Stimulated activated CD4-positive, alpha-beta T cell treated with anti-CD3 and anti-CD28 coated beads, Interleukin-1b, Interleukin-23, amount 100 ng/mL, for 1 hour (primary cell): Measurements from ENCODE around the gene EPDR1.

Experiments
- DNase-seq, 2 donors: peaks; one replicate each; pipeline ENCODE4 v3.0.0-alpha.2; 2020; ENCODE audit warnings: low read depth in 2 of 2

Gene EPDR1

DNA sequence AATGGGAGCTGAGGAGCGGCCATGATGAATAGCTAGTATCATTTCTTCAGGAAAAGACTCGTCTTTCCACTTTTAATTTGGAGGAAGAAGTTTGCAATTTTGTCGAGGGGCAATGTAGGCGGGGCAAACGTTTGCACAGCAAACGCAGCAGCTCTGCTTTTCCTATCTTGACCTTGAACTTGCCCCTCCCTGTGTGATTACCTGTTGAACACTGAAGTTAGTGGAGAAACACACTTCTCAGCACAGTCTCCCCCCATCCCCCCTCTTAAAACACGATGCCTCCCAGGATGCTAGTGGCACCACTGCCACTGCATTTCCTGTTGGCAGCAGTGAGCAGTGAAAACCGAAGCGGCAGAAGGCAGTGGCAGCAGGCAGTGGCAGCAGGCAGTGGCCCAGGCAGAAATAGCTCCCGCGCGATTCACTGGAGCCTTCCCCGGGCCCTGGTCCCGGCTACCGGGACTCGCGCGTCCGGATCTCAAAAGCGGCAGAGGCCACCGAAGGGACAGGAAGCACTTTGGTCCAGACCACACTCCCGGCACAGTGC is at the start of gene EPDR1:
Gene EPDR1, plus strand, starts transcription at position 336 of the 544 bp plus-strand sequence. CDS start 300 bp downstream, outside the sequence.
- DNase-seq = no peak

DNA sequence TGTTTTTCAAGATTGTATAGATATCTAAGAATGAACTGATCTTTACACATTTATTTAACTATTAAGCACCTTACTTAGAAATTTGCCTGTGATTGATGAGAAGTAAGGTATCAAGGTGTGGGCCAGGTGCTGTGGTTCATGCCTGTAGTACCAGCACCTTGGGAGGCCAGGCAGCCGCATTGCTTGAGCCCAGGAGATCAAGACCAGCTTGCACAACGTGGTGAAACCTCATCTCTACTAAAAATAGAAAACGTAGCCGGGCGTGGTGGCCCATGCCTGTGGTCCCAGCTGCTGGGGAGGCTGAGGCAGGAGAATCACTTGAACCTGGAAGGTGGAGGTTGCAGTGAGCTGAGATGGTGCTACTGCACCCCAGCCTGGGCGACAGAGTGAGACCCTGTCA is 38.4 kb upstream of the EPDR1 start:
- no peak for DNase-seq

DNA sequence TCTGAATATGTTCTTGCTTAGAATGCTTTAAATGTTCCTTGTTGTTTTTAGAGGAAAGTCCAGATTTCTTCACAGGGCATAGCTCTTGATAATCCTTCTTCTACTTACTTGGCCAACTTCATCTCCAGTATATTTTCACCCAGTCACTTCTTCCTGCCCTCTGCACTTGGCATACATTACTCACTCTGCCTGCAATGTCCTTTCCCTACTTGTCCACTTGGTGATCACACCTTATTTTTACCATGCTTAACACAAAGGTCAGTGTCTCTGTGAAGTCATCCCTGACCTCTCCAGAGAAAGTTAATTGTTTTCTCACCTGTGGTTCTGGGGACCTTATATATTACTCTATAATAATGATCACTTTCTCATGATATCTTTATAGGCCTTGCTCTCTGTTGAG is 27.1 kb upstream of the EPDR1 start:
- DNase-seq = no peak

DNA sequence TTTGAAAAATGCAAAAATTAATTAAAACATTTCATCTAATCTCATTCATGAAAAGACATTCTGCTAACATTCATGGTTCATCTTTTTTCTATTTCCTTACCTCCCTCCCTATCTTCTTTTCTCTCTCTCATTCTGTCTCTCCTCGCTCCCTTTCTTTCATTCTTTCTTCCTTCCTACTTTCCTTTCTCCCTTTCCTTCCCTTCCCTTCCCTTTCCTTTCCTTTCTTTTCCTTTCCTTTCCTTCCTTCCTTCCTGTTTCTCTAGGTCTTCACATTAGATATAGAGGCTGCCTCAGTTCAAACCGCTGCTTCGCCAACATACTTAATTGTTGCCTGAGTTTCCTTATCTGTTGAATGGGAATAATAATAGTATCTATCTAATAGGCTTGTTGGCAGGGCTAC is 25.8 kb upstream of the EPDR1 start:
- no peak for DNase-seq

DNA sequence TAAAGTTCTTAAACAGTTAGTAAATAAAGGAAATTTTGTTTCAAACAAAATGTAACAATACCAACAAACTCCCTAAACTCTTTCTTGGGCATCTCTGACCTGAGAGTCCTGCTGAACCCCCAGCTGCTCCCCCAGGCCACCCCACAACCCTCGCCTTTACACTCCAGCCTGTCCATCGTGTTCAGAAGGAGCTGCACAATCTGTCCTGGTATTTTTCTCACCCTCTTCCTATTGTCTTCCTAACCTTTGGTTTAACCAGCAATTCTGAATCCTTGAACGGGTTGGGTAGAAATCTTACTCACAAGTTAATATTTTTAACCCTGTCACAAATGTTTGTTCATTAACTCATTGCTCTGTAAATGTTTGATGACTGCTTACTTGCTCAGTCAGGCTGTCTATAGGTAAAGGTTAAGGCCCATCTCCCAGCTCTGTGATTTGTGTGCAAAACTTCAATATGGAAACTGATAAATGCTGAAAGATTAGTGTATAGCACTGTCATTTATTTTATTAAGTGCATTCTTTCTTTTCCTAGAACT is 20.7 kb upstream of the EPDR1 start:
- DNase-seq = no peak

DNA sequence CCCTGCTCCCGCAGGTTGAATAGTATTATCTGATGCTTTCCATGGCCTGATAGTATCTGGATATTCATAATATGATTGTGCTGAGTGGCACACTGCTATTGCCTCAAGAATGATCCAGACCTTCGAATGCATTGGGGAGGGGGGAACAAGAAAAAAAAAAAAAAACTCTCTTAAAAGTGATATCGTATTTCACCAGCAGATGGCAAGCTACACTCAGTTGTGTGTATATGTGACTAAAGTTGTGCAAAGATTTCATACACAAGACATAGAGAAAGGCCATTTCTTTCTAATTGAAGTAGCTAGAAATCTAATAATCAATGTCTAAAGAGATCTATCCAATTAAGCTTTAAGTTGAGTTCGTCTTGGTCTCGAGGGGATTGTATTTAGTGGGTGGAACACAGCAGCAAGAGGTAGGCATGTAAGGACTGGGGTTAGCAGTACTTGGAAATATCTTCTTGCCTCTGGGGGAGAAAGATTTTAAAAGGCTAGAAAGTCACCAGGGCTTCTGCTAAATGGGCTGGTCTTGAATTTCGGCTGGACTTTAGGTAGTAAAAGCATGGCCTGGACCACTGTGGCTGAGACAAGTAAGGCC is 19.1 kb upstream of the EPDR1 start:
- DNase-seq = no peak

DNA sequence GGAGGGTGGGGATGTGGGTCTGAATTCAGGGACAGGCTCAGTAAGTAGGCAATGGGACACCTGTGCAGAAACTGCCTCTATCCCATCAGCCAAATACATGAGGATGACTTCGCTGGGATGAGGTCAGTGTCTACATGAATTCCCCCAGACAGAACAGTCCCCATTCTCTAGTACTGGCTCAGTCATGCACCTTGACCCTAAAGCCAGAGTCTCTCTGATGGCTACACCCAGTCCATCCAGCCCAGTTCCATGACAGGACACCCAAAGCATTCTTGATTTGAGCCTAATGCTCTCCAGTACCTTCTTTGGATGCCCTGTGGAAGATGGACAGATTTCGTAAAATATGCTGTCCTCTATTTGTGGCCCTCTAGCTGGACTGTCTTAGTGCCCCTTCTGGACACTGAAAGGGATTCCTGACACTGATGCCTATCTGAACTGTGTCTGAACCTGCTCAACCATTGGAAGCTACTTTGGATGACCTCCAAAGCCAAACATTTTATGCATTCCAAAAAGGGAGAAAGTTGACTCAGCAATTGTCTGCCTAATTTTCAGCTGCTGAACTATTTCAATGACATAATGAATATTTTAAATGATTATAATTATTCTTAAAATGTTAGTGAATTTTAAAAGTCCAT is 18.4 kb upstream of the EPDR1 start:
- no peak for DNase-seq

DNA sequence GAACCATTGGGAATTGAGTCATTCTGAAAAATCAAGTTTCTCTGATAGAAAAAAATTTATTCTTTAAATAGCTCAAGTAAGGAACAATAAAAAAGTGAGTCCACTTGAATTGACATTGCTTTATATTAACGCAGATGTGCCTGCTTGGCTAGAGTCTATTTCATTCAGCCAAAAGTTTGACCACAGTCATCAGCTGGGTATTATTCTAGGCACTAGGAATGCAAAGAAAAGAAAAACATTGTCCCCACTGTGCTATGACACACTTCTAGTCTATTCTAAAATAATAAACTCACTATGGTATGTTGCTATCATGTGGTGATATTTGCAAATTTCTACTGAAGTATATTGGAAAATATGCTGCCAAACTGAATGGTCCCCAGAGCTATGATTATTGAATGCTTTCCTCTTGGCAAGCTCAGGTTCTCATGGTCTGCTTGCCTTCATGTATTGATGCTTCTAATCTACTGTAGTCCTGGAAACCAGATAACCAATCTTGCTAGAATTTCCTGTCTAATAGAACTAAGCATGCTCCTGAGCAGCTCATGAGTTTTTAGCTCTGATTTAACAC is 12.1 kb upstream of the EPDR1 start:
- DNase-seq = no peak

DNA sequence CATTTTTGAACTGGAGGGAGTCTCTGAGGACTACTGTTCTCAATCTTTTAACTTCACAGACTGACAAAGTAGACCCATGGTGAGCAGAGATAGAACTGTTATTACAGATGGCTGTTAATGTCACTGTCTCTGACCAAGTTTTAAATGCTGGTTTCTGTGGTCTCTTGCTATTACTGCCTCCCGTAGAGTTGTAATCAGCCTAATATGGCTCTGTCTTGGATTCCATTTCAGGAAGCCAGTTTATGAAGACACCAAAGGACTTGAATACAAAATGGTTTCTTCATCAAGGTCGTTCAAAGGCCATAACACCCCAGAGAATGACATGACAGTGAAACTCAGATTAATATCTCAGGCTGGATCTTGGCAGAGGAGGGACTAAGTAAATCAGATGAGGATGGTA is 7.7 kb upstream of the EPDR1 start:
- no peak for DNase-seq

DNA sequence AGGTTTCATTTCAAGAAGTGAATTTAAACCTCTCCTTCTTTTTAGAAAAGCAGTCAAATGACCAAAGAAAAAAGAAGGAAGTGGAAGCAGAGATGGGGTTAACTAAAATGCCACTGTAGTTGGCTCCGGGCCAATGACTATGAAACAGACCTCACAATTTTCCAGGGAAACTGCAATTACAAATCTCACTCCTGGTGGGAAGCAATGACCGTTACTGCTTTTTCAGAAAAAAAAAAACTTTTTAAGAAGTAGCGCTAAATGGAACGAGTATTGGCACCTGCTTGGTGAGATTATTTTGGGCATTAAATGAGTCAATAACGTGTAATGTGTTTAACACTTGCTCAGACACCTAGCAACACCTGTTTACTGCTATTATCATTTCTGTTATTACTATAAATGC is 5.0 kb upstream of the EPDR1 start:
- no peak for DNase-seq

DNA sequence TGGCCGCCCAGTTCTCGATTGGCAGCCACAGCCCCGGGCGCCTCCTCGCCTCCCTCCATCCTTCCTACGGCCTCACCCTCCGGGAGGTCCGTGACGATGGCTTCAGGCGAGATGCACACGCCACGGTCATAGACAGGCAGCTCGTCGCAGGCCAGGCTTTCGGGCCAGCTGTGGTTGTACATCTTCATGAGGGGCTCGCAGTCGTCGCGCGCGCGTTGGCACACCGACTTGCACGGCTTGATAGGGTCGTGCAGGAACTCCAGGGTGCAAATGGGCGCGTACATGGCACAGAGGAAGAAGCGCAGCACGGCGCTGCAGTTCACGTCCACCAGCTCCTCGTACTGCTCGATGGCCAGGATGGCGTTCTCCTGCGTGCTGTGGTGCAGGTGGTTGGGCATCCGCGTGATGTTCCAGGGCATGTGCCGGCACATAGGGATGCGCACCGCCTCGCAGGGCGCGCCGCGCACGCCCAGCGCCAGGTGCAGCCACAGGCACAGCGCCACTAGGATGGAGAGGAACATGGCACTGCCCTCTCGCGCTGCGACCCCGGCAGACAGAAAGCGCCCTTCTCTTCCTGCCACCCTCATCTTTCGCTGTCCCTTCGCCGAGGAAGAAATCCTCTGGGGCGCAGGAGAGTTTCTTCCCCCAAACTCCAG is 4.3 kb upstream of the EPDR1 start:
- no peak for DNase-seq

DNA sequence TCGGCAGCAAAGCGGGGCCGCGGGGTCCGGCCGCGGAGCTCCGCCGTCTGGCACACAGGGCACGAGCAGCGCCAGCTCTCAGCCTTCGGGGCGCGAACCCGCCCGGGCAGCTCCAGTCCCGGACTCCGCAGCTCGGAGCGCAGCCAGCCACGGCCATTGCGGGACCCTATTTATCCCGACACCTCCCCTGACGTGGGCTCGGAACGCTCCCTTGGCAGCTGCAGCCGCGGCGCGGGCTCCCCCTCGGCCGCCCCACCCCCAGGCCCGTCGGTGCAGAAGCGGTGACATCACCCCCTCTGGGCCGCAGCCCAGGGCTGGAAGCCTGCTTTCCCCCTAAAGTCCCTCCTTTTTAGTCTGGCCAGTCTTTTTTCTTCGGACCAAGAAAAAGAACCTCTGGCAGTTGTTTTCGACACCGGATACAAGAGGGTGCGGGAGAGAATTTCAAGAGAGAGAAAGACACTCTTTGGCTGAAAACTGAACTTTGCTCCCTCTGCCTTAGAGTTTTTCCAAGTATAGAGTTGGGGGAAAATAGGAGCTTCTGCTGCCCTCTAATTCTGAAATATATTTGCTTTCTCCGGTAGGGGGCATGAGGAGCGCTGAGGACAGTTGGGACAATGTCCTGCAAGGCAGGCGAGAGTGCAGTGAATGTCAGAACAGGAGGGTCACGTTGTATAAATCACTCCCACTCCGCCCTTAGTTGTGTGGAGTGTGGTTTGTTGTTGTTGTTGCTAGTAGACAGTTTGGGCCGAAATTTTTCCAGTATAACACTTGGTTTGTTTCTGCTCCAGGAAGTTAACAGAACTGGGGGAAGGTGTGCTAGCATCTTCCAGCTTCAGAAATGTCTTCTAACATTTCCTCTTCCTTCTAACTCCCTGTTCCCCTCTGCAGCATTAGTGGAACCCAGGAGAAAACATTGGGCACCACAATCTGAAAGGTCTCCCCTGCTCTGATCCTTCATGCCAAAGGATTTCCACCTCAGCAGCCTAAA is 3.5 kb upstream of the EPDR1 start, which contains the start of gene SFRP4:
Gene SFRP4, minus strand, starts transcription at position 145 of the 988 bp plus-strand sequence. CDS start 280 bp downstream, outside the sequence.
- DNase-seq = no peak

DNA sequence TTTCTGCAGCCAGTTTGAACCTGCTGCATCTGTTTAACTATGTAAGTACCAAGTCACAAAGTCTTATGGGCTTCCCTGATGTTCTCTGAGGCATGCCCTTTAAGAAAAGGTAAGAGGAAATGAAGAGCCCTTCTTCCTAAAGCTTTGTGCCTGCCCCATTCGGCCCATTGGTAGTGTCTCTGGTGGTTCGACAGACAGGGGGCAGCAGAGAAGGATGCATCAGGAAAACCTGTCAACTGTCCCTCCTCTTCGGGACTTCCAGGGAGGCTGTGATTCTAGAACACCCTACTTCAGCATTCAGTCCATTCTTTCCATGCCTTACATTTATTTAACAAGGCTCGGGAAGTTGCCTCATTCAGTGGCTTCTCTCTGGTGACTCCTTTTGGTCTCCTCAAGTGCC is 1.9 kb upstream of the EPDR1 start:
- DNase-seq = no peak

DNA sequence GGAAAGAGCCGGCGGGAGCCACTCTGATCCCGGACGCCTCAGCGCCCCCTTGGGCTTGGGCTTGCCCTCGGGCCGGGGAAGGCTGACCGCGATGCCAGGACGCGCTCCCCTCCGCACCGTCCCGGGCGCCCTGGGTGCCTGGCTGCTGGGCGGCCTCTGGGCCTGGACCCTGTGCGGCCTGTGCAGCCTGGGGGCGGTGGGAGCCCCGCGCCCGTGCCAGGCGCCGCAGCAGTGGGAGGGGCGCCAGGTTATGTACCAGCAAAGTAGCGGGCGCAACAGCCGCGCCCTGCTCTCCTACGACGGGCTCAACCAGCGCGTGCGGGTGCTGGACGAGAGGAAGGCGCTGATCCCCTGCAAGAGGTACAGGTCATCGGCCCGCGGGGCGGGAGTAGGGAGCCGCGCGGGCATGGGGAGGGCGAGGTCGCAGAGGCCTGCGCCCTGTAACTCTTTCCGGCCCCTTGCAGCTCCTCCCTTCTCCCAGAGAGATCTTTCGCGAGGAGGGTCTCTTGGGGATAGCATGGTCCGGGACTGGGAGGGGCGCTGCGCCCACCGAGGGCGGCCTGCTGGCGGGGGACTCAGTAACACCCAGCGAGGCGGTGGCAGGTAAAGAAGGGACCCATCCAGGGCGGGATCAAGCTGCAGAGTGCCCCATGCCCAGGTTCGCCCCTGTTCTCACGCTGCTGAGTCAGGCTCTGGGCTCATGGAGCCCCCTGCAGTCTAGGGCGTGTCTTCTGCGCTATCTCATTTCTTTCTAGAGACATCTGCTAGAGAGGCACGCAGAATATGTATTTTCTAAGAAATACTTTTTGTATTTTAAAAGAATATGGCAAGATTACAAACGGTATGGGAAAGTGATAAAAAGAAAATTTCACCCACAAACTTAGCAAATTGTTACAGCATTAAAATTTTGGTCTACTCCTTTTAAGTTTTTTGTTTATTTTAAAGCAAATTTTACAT is 687 bp downstream of the EPDR1 start:
- no peak for DNase-seq

DNA sequence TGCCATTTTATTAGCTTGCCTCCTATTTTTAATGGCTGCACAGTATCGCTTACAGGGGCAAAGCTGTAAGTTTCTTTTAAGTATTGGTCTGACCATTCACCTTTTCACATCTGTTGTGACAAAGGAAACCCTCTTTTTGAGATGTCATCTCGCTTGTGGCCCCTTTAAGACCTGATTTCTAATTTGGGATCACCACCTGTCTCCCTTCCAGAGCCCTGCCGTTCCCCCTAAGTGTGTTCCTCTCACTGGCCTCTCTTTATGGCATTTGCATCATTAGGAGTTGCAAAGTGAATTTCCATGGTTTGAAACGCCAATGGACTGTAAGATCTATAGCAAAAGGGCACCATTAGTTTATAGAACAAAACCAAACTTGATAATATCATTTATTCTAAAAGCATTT is 1.4 kb downstream of the EPDR1 start:
- DNase-seq = no peak

DNA sequence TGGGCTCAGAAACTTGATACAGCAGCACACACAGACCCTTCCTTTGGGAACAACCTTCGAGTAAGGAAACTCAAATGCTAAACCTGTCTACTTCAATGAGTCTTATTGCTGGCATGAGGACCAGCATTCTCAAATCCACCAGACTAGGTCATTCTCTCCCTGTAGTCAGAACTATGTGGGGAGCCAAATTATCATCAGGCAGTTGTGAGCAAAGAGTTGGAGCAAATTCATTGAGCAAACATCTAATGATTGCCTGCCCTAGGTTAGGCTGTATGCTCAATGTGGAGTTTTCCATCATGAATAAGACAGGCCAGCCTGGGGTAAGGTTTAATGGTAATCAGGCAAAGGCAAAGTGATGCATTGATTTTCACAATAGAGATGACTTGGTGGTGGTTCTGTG is 3.6 kb downstream of the EPDR1 start:
- DNase-seq = no peak

DNA sequence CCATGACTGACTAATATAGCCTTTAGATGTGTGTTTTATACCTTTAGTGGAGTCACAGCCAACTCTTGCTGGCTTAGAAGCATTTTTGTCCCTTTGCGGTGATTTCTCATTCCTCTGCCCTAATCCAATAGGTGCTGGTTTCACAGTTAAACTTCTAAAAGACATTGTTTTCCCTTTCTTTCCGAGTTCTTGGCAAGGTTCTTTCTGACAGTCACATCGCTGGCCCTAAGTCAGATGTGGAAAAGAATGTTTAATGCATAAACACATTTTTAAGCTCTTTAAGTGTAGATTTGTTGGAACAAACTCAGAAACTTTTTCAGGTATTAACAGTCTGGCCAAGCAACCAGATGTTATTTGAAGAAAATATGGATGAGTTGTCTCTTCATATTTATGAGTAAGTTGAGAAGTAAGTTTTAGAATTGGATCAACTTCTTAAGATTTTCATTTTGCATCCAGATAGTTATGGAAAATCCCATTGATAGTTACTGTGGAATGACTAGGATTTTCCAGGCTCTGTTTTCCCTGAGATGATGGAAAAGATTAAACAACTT is 4.1 kb downstream of the EPDR1 start:
- no peak for DNase-seq

DNA sequence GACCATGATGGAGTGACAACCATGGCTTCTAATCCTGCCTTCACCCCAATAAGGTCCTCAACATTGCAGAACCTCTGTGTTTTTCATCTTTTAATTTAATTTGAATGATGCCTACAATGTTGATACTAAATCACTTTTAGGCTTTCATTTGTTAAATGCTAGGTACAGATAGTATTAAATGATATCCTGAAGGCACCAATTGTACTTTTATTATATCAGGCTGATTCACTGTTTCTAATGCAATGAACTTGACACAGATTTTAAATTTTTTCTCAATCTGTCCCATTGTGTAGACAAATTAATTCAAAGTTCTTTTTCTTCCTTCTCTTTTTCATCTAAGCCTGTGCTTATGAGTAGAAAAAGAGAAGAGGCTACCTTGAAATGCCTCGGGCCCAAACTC is 5.2 kb downstream of the EPDR1 start:
- no peak for DNase-seq

DNA sequence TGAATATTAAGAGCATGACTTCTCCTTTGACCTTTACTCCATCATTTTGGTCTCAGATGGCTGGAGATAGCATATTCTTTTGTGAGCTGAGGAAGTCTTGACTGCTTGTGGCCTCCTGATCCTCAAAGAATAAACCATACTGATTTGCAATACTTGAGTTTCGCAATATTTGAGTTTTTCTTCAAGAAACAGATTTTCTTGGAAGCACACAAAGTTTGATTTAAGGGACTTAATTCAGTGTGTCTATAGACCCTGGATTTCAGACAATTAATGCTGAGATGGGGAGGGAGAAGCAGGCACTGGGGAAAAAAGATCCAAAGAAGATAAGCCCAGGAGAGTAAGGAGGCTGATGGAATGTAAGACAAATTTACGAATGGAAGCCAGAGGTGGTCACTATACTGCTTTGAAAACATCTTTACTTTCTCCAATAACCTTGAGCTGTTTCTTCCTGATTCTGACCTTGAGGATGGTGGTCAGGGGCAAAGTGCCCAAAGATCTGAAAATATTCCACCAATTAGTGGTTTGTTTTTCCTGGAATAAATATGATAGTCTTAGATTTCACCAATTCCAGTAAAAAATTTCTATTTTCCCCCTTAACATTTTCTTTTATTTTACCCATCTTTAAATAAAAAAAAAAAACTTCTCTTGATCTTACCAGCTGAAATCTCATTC is 7.5 kb downstream of the EPDR1 start:
- DNase-seq = no peak
